Spleen (tissue), 7 donors: Measurements from ENCODE around the gene TSC1.

ENCODE experiments used
- CTCF ChIP-seq, 11 experiments: fragments of 200-600 bp in 7 of 11; fragments of 450-650 bp in 4 of 11; sonication (generic) in 4 of 11; IDR thresholded peaks in 8 of 11; conservative IDR thresholded peaks in 3 of 11; 1 replicate in 7 of 11; 2 replicates in 4 of 11; pipeline versions ENCODE4 v1.4.0 to v1.8.0; 2016 to 2021; ENCODE audit warnings: antibody characterized with exemption in 11 of 11, inconsistent platforms in 4 of 11, mild to moderate bottlenecking in 1 of 11
- POLR2A ChIP-seq, 3 donors: fragments of 450-650 bp; IDR thresholded peaks; one replicate each; pipeline ENCODE4 v1.5.1; 2017; ENCODE audit warnings: antibody characterized with exemption in 3 of 3, mild to moderate bottlenecking in 1 of 3
- donor health status: DM: no; HTN: no; CAD: no; lungs with moderate emphysema.
- donor health status: DM: no; HTN: no; CAD: no.
- donor health status: DM: no; HTN: no; CAD: no.

DNA sequence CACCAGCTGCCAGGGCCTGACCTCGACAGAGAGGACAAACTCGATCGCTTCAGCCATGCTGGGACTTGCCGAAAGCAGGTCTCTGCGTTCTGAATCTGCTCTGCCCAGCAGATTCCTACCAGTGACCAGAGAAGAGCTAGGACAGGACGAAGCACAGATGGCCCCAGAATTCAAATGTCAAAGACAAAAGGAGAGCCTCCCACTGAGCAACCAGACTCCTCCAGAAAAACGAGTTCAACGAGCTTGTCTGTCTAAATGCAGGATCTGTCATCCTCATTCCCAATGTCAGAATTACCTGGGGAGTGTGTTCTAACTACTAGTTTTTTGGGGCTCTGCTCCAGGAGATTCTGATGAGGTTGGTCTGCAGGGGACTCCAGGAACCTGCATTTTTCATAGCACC is 79.7 kb downstream of the TSC1 start:
- TF ChIP-seq POLR2A (IDR thresholded peaks at IDR 0.05) (no peak), CTCF (IDR thresholded peaks at IDR 0.05 in 8 of 11, conservative IDR thresholded peaks at IDR 0.05 in 3 of 11) (no peak)
